ENCODE data around the gene LUZP2. TPM values are rescaled to one million over a fixed set of nuclear protein-coding genes. Genes with fewer than 3 reads are reported as not detected.

Gene LUZP2
- total RNA-seq (100 to 1,000 TPM in 1 of 2 donors, 10 to 100 TPM in 1; 80.1 to 118 TPM), polyA plus RNA-seq (ENCODE audit: insufficient read length in 2 of 2) (100 to 1,000 TPM in 1 of 2 donors, 10 to 100 TPM in 1; 70.8 to 147 TPM)
- long read RNA-seq, donor 1, full-length matches to known transcripts, result 21 of 27 reads
- long read RNA-seq, donor 1, partial matches to known transcripts, result 6 of 27 reads
- long read RNA-seq, donor 1, other reads (novel, unspliced or antisense), result 0 of 27 reads
- long read RNA-seq, donor 2, full-length matches to known transcripts, result 14 of 21 reads
- long read RNA-seq, donor 2, partial matches to known transcripts, result 7 of 21 reads
- long read RNA-seq, donor 2, other reads (novel, unspliced or antisense), result 0 of 21 reads
- long read RNA-seq, donor 3, full-length matches to known transcripts, result 17 of 28 reads
- long read RNA-seq, donor 3, partial matches to known transcripts, result 11 of 28 reads
- long read RNA-seq, donor 3, other reads (novel, unspliced or antisense), result 0 of 28 reads
- long read RNA-seq, donor 4, full-length matches to known transcripts, result 1 of 1 reads
- long read RNA-seq, donor 4, partial matches to known transcripts, result 0 of 1 reads
- long read RNA-seq, donor 4, other reads (novel, unspliced or antisense), result 0 of 1 reads

- 0% methylated on average over 59 of the region's 65 CpGs for WGBS (ENCODE audit: insufficient coverage)
- Histone ChIP-seq H3K4me3 (ENCODE audit: low read depth, low read length) (peak within 1 kb of the TSS; percentile 74), H3K27me3 (ENCODE audit: control insufficient read depth, insufficient read depth, low read length) (no peaks in the 10 kb centered on the region), H3K36me3 (ENCODE audit: control insufficient read depth, insufficient read depth, low read length) (no peaks in the 10 kb centered on the region), H3K9me3 (ENCODE audit: control insufficient read depth, insufficient read depth, low read length) (no peaks in the 10 kb centered on the region), H3K27ac (ENCODE audit: low read depth, low read length) (peak within 1 kb of the TSS; percentile 91), H3K4me1 (ENCODE audit: control insufficient read depth, insufficient read depth, low read length) (peaks cover 4% of the 10 kb centered on the region)
- peak in 4 of 6 donors; percentile 64 to 91 (median 77) for DNase-seq (ENCODE audit: low read depth in 4 of 6, low spot score in 6 of 6)
Measured at GRCh38 chr11:24496736-24497725, at the start of gene LUZP2. Gene LUZP2, plus strand, starts transcription at chr11:24497053.

GRCh38 chr11:24453129-24453718, 43.6 kb upstream of the LUZP2 start:
- DNase-seq (ENCODE audit: low read depth in 4 of 6, low spot score in 6 of 6), result no peak
- Histone ChIP-seq H3K4me1 (ENCODE audit: control insufficient read depth, insufficient read depth, low read length) (no peaks in the 10 kb centered on the region), H3K9me3 (ENCODE audit: control insufficient read depth, insufficient read depth, low read length) (no peaks in the 10 kb centered on the region), H3K27ac (ENCODE audit: low read depth, low read length) (no peak overlapping the region), H3K27me3 (ENCODE audit: control insufficient read depth, insufficient read depth, low read length) (no peaks in the 10 kb centered on the region), H3K36me3 (ENCODE audit: control insufficient read depth, insufficient read depth, low read length) (no peaks in the 10 kb centered on the region), H3K4me3 (ENCODE audit: low read depth, low read length) (no peak overlapping the region)
- no CpG with 5 or more reads among the region's 3 CpGs for WGBS (ENCODE audit: insufficient coverage)

GRCh38 chr11:24457985-24458384, 38.9 kb upstream of the LUZP2 start:
- H3K27me3 ChIP-seq (ENCODE audit: control insufficient read depth, insufficient read depth, low read length), result no peaks in the 10 kb centered on the region
- no peak overlapping the region for H3K4me3 ChIP-seq (ENCODE audit: low read depth, low read length)
- no peak overlapping the region for H3K27ac ChIP-seq (ENCODE audit: low read depth, low read length)
- H3K9me3 ChIP-seq (ENCODE audit: control insufficient read depth, insufficient read depth, low read length), result no peaks in the 10 kb centered on the region
- no peak for DNase-seq (ENCODE audit: low read depth in 4 of 6, low spot score in 6 of 6)
- H3K4me1 ChIP-seq (ENCODE audit: control insufficient read depth, insufficient read depth, low read length), result no peaks in the 10 kb centered on the region
- no peaks in the 10 kb centered on the region for H3K36me3 ChIP-seq (ENCODE audit: control insufficient read depth, insufficient read depth, low read length)

- H3K36me3 ChIP-seq (ENCODE audit: control insufficient read depth, insufficient read depth, low read length), result no peaks in the 10 kb centered on the region
- no CpG with 5 or more reads among the region's 1 CpG for WGBS (ENCODE audit: insufficient coverage)
Measured at GRCh38 chr11:24470431-24470830, 26.4 kb upstream of the LUZP2 start.

GRCh38 chr11:24471084-24471483, 25.8 kb upstream of the LUZP2 start:
- WGBS (ENCODE audit: insufficient coverage), result no CpG with 5 or more reads among the region's 2 CpGs
- no peak for DNase-seq (ENCODE audit: low read depth in 4 of 6, low spot score in 6 of 6)
- no peaks in the 10 kb centered on the region for H3K27me3 ChIP-seq (ENCODE audit: control insufficient read depth, insufficient read depth, low read length)
- no peak overlapping the region for H3K27ac ChIP-seq (ENCODE audit: low read depth, low read length)
- H3K4me3 ChIP-seq (ENCODE audit: low read depth, low read length), result no peak overlapping the region
- no peaks in the 10 kb centered on the region for H3K36me3 ChIP-seq (ENCODE audit: control insufficient read depth, insufficient read depth, low read length)
- H3K4me1 ChIP-seq (ENCODE audit: control insufficient read depth, insufficient read depth, low read length), result no peaks in the 10 kb centered on the region
- peaks cover 7% of the 10 kb centered on the region for H3K9me3 ChIP-seq (ENCODE audit: control insufficient read depth, insufficient read depth, low read length)

More at GRCh38 chr11:24470431-24470830, 26.4 kb upstream of the LUZP2 start:
- DNase-seq (ENCODE audit: low read depth in 4 of 6, low spot score in 6 of 6), result peak in 1 of 6 donors; percentile 37
- H3K9me3 ChIP-seq (ENCODE audit: control insufficient read depth, insufficient read depth, low read length), result peaks cover 7% of the 10 kb centered on the region
- no peaks in the 10 kb centered on the region for H3K27me3 ChIP-seq (ENCODE audit: control insufficient read depth, insufficient read depth, low read length)
- H3K27ac ChIP-seq (ENCODE audit: low read depth, low read length), result no peak overlapping the region
- no peak overlapping the region for H3K4me3 ChIP-seq (ENCODE audit: low read depth, low read length)
- no peaks in the 10 kb centered on the region for H3K4me1 ChIP-seq (ENCODE audit: control insufficient read depth, insufficient read depth, low read length)

- no peak overlapping the region for H3K4me3 ChIP-seq (ENCODE audit: low read depth, low read length)
- WGBS (ENCODE audit: insufficient coverage), result no CpG with 5 or more reads among the region's 1 CpG
- H3K4me1 ChIP-seq (ENCODE audit: control insufficient read depth, insufficient read depth, low read length), result no peaks in the 10 kb centered on the region
- no peak for DNase-seq (ENCODE audit: low read depth in 4 of 6, low spot score in 6 of 6)
- no peaks in the 10 kb centered on the region for H3K36me3 ChIP-seq (ENCODE audit: control insufficient read depth, insufficient read depth, low read length)
- no peaks in the 10 kb centered on the region for H3K27me3 ChIP-seq (ENCODE audit: control insufficient read depth, insufficient read depth, low read length)
- H3K27ac ChIP-seq (ENCODE audit: low read depth, low read length), result no peak overlapping the region
- peaks cover 4% of the 10 kb centered on the region for H3K9me3 ChIP-seq (ENCODE audit: control insufficient read depth, insufficient read depth, low read length)
Measured at GRCh38 chr11:24478718-24479117, 18.1 kb upstream of the LUZP2 start.

GRCh38 chr11:24489477-24489876, 7.4 kb upstream of the LUZP2 start:
- WGBS (ENCODE audit: insufficient coverage), result no CpG with 5 or more reads among the region's 4 CpGs
- Histone ChIP-seq H3K36me3 (ENCODE audit: control insufficient read depth, insufficient read depth, low read length) (no peaks in the 10 kb centered on the region), H3K27ac (ENCODE audit: low read depth, low read length) (no peak overlapping the region), H3K27me3 (ENCODE audit: control insufficient read depth, insufficient read depth, low read length) (no peaks in the 10 kb centered on the region), H3K4me1 (ENCODE audit: control insufficient read depth, insufficient read depth, low read length) (no peaks in the 10 kb centered on the region), H3K4me3 (ENCODE audit: low read depth, low read length) (no peak overlapping the region), H3K9me3 (ENCODE audit: control insufficient read depth, insufficient read depth, low read length) (no peaks in the 10 kb centered on the region)
- no peak for DNase-seq (ENCODE audit: low read depth in 4 of 6, low spot score in 6 of 6)

GRCh38 chr11:24496386-24496735, 492 bp upstream of the LUZP2 start:
- no peaks in the 10 kb centered on the region for H3K9me3 ChIP-seq (ENCODE audit: control insufficient read depth, insufficient read depth, low read length)
- DNase-seq (ENCODE audit: low read depth in 4 of 6, low spot score in 6 of 6), result no peak
- H3K27ac ChIP-seq (ENCODE audit: low read depth, low read length), result peak overlapping the region; percentile 91
- no peaks in the 10 kb centered on the region for H3K27me3 ChIP-seq (ENCODE audit: control insufficient read depth, insufficient read depth, low read length)
- H3K4me1 ChIP-seq (ENCODE audit: control insufficient read depth, insufficient read depth, low read length), result peaks cover 4% of the 10 kb centered on the region
- H3K4me3 ChIP-seq (ENCODE audit: low read depth, low read length), result peak overlapping the region; percentile 74
- no peaks in the 10 kb centered on the region for H3K36me3 ChIP-seq (ENCODE audit: control insufficient read depth, insufficient read depth, low read length)
- WGBS (ENCODE audit: insufficient coverage), result 1% methylated on average over 14 of the region's 14 CpGs

- peak overlapping the region; percentile 91 for H3K27ac ChIP-seq (ENCODE audit: low read depth, low read length)
- WGBS (ENCODE audit: insufficient coverage), result 10% methylated on average over 2 of the region's 3 CpGs
Measured at GRCh38 chr11:24497831-24498230, 978 bp downstream of the LUZP2 start.

More at GRCh38 chr11:24497831-24498230, 978 bp downstream of the LUZP2 start:
- DNase-seq (ENCODE audit: low read depth in 4 of 6, low spot score in 6 of 6), result peak in 3 of 6 donors; percentile 43 to 76 (median 70)
- H3K4me1 ChIP-seq (ENCODE audit: control insufficient read depth, insufficient read depth, low read length), result peaks cover 4% of the 10 kb centered on the region
- no peaks in the 10 kb centered on the region for H3K9me3 ChIP-seq (ENCODE audit: control insufficient read depth, insufficient read depth, low read length)
- H3K4me3 ChIP-seq (ENCODE audit: low read depth, low read length), result peak overlapping the region; percentile 74
- H3K36me3 ChIP-seq (ENCODE audit: control insufficient read depth, insufficient read depth, low read length), result no peaks in the 10 kb centered on the region
- no peaks in the 10 kb centered on the region for H3K27me3 ChIP-seq (ENCODE audit: control insufficient read depth, insufficient read depth, low read length)
